ENCODE results near the gene GSTM5. TPM values are rescaled to one million over a fixed set of nuclear protein-coding genes. Genes with fewer than 3 reads are reported as not detected.
"Not testable (repeated sequence)": the region's sequence is repeated elsewhere in the genome, so short reads cannot be mapped to it uniquely, and the experiment has no call there.

Gene GSTM5
- polyA plus RNA-seq, 1 donor = 19.8 TPM

DNA sequence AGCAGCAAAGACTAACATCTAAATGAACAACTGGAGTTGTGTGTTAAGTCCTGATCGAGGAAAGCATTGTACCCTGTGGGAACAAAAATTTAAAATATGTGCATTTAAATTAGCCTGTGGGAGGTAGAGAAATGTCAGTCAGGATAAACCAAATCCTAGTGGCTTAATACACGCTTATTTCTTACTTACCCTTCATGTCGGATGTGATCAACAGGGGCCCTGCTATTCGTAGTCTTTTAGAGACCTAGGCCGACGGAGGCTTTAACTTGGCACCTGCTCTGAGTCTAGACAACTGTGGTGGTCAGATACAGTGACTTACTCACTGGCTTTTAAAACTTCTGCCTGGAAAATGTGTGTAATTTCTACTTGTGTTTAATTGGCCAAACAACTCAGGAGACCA, 18.6 kb downstream of the GSTM5 start:
- DNase-seq = no peak

DNA sequence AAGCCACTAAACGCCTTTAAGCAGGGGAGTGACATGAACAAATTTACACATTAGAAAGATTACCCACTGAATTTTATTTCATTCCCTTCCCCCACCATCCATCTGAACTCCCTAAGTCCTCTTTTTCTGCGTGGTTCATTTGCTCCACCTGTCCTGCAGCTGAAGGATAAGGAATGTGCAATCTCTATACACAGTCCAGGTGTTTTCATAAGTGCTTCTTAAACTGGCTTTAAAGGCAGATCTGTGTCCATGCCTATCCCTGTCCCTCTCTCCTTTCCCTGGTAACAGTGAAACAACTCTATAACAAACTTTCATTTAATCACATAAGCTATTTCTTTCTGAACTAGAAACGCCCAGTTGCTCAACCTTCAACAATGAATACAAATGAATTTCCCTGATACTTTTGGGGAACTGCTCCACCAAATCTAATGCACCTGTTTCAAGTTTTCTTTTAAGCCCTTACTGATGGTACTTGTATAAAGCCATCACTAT, 20.4 kb downstream of the GSTM5 start:
- no peak for DNase-seq

- DNase-seq = no peak
Observed at GRCh38 chr1:109733236-109733870, 21.3 kb downstream of the GSTM5 start.

GRCh38 chr1:109739738-109740614, 27.9 kb downstream of the GSTM5 start:
- DNase-seq = peak; percentile 83

- no peak for DNase-seq
Observed at GRCh38 chr1:109740615-109741373, 28.7 kb downstream of the GSTM5 start, which contains the start of gene GSTM3. GSTM3 (minus strand) TSS chr1:109741038; CDS start chr1:109740287, 751 bp downstream.

DNA sequence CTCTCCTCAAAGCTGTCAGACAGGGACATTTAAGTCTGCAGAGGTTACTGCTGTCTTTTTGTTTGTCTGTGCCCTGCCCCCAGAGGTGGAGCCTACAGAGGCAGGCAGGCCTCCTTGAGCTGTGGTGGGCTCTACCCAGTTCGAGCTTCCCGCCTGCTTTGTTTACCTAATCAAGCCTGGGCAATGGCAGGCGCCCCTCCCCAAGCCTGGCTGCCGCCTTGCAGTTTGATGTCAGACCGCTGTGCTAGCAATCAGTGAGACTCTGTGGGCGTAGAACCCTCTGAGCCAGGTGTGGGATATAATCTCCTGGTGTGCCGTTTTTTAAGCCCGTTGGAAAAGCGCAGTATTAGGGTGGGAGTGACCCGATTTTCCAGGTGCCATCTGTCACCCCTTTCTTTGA, 36.3 kb downstream of the GSTM5 start:
- DNase-seq = not testable (repeated sequence)

DNA sequence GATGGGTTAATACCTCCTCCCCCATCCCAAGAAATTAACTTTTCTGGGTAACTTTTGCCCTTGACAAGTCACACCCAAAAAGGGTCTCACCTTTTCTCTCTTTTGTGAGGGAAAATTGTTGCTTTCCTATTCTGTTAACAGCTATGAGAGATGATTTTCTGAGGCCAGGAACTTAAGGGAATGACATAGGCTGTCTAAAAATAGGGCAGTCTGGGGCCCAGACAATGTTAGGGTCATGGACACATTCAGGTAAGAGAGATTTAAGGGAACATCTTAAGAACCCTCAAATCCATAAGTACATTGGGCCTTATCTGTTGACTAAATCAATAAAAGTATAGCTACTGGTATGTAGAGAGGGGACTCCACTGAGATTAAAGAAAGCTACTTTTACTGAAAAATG, 37.2 kb downstream of the GSTM5 start:
- no peak for DNase-seq

DNA sequence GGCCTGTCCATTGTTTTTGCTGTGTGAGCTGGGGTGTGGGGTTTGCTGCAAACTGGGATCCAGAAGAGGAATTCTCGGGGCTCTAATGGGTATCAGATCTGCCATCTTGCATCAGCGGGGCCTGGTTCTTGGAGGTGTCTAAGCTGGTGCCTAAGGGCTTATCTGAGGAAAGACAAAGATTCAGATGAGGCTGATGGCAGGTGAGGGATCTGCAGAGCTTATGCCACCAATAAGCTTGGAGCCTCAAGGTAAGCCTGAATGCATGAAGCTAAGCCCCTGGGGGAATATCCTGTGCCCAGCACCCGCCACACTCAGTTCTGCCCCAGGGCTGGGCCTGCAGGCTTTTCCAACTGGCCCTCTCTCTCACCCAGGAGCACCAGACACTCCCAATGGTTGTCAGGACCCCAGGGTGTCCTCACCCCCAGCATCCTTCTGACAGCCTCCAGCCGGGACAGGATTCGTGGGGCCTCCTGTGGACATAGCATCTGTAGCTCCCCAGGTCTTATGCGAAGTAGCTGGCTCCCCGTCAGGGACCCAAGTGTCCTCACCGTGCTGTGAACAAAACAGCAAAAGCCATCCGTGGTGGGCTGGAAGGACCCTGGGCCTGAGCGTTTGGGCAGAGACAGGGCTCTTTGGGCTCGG, 38.3 kb downstream of the GSTM5 start:
- DNase-seq = no peak

- DNase-seq = no peak
Observed at GRCh38 chr1:109750920-109751319, 38.9 kb downstream of the GSTM5 start.

- no peak for DNase-seq
Observed at GRCh38 chr1:109751531-109752260, 39.6 kb downstream of the GSTM5 start.

DNA sequence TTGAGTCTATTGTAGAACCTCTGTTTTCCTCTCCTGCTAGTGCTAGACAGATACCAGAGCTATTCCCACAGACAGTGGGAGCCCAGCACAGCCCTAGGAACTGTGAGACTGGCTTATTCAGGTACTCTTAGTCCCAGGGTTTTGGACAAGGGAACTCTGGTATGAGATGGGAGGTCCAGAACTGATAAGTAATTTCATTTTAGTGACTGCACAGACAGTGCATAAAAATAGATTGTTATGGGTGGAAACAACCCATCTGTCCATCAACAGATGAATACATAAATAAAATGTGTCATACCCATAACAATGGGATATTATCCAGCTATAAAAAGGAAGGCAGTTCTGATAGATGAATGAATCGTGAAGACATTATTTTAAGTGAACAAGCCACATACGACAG, 42.7 kb downstream of the GSTM5 start:
- DNase-seq = no peak

DNA sequence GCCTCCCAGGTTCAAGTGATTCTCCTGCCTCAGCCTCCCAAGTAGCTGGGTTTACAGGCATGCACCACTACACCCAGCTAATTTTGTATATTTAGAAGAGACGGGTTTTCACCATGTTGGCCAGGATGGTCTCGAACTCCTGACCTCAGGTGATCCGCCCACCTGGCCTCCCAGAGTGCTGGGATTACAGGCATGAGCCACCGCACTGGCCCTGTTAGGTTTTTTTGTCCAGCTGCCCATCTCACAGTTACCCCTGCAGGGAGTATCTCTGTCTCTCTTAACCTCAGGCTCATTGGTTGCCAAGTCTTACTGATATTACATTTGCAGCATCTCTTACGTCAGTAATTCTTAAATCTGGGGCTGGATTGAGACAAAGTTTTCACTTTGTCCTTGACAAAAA, 44.3 kb downstream of the GSTM5 start:
- DNase-seq = not testable (repeated sequence)

DNA sequence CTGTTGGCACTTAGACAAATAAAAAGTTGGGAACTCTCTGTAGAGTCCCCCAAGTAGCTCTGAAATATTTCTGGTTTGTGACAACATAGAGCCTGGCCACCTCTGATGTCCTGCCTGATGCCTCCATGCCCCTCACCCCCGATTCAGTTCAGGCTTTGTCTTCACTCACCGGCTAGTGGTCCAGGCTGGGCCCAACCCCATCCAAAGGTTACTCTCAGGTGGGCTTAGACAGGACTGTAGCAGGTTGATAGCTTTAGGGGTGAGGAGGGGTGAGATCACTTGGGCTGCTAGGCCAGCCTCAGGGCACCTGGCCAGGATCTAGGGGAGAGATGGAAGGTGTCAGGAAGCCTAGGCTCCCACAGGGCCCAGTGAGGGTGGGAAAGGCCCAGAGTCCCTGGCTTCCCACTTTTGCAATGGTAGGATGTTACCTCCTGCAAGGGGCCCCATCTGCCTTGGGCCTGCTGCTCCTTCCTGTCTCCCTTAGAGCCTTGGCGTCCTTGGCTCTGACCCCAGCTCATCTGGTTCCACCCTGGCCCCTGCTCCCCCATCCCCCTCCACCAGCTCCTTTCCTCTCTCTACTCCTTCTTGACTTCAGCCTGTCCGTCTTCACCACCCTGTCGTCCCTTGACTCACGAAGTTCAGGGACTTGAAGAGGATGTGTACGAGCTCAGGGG, 44.9 kb downstream of the GSTM5 start:
- DNase-seq = no peak

GRCh38 chr1:109757936-109758786, 46.1 kb downstream of the GSTM5 start:
- DNase-seq = no peak

DNA sequence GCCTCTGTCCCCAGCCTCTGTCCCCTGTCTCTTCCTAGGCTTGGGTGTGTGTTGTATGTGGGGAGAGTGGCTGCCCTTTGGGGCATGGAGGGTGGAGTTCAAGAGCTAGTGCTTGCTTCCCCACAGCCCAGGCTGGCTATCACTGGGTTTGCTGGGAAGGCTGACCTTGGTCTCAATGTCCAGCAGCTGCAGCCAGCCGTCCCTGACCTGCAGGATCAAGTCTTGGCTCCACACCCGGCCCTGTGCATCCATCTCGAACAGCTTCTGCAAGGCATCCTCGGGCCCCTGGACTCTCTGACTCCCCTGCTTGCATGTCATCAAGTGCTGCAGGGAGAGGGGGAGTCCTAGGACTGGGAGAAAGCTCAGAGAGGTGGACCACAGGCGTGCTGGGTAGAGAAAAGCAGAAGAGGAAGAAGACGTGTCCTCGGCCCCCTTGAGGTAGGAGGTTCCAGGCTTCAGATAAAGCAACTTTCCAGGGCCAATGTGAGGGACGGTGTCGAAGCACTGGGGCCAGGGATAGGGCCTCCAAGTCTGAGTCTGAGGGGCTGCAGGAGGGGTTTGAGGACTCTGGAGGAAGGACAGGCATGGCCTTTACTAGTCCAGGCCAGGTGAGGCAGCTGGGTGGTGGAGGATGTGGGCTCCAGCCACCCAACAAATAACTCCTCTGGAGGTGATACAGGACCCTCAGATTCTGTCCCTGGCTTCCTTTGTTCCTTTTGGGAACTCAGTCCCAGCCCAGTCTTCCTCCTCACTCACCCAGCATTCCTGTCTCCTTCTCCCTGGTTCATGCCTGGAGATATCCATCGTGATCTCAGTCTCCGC, 47.7 kb downstream of the GSTM5 start:
- no peak for DNase-seq

- DNase-seq = no peak
Observed at GRCh38 chr1:109760581-109761226, 48.7 kb downstream of the GSTM5 start.

GRCh38 chr1:109761227-109762038, 49.4 kb downstream of the GSTM5 start:
- no peak for DNase-seq

Measured in hindlimb muscle (tissue), 1 donor.